HG03025 (cell line): ENCODE data around the gene HOXD10.

ENCODE experiments used
- ATAC-seq: cut with Tn5 transposase; IDR thresholded peaks from one replicate; pipeline ENCODE4 v1.9.1; 2021; ENCODE audit warnings: mild to moderate bottlenecking, moderate library complexity; ENCODE audit not compliant: unreplicated experiment, low FRiP score

Gene HOXD10

DNA sequence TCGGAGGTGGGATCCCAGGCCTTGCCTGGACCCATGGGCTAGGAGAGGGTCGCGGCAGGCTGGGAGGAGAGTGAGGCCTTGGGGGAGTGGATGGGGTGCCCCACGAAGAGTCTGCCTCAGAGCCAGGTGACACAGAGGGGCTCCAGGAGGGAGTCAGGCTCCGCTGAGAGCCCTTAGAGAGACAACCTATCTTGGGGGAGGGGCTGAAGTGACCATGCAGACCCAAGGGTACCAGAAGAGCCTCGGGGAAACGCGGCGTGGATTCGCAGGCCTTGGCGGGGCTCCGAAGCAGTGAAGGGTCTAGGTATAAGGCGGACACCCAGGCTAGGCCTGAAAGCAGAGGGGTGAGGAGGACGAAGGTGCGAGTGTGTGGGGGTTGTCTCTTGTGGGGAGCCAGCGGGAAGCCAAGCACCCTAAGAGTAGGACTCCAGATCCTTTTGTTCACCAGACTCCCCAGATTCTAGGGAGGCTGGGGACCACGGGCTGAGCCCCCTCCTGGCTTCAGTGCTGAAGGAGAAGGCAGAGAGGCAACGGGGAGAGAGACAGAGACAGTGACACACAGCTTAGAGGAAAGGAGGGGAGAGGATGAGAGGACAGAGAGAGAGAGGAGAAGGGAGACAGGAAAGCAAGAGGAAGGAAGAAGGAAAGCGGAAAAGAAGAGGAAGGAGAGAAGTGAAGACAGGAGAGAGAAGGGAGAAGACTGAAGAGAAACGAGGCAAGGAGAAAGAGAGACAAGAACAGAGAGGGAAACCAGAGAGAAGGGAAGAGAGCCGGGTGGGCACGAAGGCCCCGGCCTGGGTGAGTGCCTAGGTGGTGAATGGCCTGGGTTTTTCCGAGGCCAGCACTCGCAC is 10.6 kb upstream of the HOXD10 start:
- no peak for ATAC-seq

DNA sequence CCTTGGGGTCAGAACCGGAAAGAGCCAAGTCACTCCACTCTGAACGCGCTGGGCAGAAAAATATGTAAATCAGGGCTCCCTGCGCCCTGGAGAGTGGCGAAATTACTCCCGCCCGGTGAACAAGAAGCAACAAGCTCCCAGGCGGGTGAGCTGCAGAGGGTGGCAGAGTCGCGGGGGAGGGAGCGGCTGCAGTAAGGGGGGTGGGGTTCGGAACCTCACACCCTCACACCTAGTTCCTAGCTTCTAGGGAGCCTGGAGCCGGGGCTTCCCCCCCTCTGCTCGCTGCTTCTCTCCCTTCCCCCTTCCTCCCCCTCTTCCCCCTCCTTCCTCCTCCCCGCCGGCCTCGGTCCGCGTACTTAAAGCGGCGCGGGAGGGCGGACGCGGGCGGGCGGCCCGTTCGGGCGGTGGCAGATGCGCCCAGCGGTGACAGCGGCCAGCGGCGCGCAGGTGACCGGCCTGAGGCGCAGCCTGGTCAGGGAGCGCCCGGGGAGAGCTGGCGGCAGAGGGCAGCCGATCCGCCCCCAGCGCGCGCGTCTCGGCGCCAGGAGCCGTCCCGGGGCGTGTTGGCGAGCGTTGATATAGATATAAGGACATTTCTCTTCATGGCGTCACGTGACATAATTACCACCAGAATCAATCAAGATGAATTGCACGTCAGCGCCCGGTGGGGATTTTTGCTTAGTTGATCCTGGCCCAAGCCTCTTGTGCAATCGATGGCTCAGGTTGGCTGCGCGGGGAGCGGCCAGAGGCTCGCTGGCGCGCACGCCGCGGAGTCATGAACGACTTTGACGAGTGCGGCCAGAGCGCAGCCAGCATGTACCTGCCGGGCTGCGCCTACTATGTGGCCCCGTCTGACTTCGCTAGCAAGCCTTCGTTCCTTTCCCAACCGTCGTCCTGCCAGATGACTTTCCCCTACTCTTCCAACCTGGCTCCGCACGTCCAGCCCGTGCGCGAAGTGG is 9.7 kb upstream of the HOXD10 start, which contains the start of gene HOXD11:
HOXD11 (plus strand) TSS at position 700 of the 959 bp plus-strand sequence; CDS start at position 776, 76 bp downstream.
- ATAC-seq = no peak

DNA sequence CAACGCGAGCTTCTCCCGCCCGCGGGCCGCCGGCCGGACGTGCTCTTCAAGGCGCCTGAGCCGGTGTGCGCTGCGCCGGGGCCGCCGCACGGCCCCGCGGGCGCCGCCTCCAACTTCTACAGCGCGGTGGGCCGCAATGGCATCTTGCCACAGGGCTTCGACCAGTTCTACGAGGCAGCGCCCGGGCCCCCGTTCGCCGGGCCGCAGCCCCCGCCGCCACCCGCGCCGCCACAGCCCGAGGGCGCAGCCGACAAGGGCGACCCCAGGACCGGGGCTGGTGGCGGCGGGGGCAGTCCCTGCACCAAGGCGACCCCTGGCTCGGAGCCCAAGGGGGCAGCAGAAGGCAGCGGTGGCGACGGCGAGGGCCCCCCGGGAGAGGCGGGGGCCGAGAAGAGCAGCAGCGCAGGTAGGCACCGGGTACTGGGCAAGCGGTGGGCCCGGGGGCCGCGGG is 8.8 kb upstream of the HOXD10 start:
- ATAC-seq = no peak

DNA sequence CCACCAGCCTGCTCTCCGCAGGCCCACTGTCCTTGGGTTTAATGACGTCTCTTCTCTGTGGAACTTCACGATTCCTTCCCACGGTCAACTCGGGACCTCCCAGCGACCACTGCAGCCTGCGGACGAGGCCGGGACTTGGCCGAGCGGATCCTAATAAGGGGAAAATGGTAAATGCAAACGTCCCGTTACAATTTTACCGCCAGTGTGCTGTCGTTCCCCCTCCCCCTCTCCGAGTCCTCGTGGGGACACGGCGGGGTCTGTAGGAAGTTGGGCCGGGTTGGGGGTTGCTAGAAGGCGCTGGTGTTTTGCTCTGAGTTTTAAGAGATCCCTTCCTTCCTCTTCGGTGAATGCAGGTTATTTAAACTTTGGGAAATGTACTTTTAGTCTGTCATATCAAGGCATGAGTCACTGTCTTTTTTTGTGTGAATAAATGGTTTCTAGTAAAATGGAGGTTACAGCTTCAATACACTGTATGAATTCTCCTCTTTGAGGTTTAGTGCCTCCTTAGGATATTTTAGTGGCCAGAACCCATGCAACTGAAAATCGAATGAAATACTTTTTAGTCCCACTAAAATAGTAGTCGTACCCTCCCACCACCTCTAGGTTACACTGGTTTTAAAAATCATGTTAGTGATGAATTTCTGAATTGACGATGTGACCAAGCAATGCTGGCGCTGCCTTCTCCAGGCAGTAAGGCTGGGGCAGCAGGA is 7.2 kb upstream of the HOXD10 start:
- no peak for ATAC-seq

DNA sequence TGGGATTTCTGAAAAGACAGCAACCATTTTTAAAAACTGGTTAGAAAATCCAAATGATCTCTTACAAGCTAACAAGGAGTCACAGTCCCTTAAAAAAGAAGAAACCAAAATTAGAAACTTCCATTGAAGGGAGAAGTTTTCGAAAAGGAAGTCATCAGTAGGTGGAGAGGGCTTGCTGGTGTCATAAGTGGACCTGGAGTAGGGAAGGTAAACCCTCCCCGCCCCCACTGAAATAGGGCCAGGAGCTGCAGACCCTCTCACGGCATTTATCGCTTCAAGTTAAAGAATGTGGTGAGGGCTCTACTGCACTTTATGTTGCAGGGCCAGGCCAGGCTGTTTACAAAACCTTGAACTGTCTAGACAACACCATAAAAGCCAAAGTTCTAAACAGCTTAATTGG is 6.6 kb upstream of the HOXD10 start:
- ATAC-seq = no peak

DNA sequence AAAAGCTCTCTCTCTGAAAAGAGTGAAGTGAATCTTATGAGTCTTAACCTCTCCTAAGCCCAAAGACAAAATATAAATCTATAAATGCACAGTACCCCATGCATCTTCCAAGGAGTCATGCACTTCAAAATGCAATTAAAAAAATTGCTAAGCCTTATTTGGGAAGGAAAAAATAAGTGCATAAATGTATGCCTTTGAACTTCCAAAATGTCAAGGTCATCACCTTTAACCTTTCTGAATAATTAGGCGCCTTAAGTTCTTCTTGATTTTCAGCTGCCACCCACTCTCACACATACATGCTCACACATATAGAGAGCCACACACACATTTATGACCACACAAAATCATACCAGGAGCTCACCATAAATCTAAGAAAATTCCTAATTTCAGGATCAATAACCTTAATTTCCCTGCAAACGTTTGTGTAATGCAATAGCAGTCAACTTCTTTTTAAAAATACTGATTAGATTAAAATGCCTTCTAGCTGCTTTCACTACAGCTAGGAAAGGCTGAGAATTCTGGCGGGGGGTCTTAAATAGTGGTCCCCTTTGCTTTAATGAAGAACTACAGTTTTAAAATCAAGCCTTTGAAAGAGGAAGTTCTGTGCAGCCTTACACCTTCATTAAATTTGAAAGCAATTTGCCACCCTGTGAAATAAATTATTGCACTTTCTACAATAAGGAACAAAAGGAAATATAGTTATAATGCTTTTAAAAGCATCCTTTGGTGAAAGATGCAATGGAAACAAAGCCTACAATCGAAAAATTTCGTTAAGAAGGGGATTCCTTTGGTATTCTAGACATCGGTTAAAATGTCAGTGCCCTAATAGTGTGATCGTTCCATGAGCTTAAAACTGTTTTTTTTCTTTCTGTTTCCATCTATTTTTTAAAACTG is 5.9 kb upstream of the HOXD10 start:
- ATAC-seq = no peak

DNA sequence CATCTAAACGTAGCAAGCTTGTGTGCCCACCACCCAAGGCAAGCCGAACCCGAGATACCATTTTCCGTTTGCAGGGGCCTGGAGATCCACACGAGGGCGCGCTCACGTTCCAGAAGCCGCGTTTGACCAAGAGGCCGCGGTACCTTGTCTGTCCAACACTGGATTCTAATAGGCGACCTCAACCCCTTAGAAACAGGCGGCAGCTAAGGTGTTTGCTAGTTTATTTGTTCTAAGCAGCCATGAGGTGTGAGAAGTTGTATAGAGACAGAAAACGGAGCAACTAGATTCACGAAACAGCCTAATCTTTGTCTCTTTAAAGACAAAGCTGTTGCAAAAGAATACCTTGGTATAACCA is 5.3 kb upstream of the HOXD10 start:
- ATAC-seq = no peak

DNA sequence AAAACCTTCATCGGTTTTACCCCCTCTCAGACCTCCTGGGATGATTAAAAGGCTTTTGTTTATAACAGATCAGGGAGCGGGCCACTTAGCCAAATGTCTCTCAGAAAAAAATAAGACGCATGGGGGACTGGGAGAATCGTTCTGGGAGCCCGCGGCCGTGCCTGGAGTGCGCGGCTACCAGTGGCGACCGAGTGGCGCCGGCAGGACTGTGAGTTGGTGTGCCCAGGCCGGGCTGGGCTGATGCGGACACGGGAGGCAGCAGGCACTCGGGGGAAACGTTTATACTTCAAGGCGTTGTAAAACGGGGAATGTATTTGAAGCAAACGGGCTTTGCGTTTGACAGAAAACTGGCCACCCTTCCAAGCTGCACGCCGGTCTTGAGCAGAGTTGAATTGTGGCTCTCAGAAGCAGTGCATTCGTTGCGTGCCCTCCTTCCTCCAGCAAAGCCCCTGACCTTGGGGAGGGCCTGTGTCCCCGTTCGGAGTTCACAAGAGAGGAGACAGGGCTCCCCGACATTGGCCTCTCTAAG is 4.7 kb upstream of the HOXD10 start:
- ATAC-seq = no peak

DNA sequence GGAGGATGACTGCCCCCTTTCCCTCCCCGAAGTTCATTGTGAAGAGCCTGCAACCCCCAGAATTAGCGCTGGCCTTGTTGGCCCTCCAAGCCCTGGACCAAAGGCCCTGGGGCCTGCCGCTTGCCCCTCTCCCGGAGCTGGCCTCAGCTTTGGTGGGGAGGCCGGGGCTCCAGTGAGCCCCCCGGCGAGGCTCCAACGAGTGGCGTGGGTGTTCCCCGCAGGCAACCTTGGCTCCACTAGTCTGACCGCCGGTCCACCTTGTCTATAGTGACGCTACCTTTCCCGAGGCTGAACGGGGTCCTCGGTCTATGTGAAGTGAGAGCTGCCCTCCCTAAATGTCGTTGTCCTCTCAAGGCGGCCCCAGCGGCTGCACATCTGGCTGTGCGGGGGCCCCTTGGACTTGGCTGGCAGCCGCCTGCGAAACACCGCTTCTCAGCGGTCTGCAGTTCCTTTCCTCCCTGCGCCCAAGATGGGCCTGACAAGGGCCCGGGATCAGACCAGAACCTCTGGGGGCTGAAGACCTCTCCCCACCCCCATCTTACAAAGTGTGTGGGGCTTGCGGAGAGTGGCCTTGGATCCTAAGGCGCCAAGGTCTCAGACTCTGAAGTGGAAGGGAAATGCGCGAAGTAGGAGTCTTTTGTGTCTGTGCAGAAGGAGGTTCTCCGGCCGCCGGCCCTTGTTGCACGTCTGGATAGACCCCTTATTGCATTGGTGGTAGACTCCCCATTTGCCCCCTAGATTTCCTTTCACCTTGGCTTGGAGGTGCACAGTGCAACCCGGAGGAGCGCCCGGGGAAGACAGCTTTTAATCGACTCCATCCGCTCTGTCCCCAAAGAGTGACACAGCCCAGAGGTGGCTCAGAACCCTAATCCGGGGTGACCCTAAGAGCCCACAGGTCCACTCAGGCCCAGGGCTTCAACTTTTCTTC is 3.9 kb upstream of the HOXD10 start:
- no peak for ATAC-seq

DNA sequence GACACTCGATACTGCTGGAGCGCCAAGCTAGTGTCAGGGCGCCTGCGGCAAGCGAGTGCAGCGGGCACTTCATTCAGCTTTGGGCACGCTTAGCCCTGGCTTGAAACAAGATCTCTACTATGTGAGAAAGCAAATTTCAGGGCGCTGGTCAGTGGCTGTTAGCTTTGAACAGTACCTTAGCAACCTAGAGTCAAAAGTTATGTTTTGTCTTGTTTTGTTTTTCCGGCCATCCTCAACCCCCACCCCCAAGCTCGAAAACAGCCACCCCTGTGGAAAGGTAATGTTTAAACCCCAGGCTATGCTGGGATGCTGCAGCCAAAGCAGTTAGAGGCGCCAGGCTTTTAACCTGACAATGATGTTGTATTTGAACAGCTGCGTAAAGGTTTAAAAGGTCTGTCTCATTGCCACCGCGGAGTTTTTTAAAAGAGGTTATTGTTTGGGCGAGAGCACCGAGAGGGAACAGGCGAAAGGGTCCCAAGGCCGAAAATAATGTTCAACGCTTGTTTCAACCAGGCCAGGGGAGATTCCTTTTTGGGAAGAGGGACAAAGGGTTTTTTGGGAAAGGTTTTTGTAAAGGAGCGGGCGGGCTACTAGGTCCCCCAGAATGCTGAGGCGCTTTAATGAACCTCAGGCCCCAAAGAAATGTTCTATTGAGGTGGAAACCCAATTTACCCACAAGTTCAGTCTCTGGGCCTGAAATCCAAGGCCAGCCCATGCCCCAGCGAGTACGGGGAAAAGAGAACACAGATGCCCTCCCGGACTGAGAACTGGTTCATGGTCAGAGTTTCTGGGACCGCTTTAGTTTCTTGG is 2.3 kb upstream of the HOXD10 start:
- ATAC-seq = no peak

DNA sequence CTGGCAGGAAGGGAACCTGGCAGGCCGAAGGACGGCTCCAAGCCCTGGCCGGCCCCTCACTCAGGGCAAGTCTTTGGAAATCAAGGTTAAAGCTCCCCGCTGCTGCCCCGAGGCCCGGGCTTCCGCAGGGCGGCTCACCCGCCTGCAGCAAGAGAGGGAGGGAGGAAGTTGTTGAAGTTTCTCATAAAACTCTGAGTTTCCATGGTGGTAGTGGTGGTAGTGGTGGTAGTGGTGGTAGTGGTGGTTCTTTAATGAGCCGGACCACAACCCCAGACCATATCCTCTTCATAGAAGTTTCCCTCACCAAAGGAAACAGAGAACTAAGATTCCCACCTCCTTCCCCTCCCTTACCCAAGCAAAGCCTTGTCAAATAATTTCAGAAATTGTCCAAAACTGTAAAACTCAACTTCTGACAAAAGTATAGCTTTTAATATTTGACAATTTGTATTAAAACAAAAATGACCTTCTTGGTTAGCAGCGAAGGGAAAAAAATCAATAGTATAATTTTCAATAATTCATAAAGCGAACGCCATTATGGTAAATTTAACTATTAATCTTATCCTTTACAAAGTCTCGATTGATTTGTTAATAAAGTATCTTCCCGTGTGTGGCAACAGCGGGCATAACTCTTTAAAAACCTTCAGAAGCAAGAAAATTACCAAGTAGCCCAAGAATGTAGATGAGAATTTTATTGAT is 1.5 kb upstream of the HOXD10 start:
- no peak for ATAC-seq

DNA sequence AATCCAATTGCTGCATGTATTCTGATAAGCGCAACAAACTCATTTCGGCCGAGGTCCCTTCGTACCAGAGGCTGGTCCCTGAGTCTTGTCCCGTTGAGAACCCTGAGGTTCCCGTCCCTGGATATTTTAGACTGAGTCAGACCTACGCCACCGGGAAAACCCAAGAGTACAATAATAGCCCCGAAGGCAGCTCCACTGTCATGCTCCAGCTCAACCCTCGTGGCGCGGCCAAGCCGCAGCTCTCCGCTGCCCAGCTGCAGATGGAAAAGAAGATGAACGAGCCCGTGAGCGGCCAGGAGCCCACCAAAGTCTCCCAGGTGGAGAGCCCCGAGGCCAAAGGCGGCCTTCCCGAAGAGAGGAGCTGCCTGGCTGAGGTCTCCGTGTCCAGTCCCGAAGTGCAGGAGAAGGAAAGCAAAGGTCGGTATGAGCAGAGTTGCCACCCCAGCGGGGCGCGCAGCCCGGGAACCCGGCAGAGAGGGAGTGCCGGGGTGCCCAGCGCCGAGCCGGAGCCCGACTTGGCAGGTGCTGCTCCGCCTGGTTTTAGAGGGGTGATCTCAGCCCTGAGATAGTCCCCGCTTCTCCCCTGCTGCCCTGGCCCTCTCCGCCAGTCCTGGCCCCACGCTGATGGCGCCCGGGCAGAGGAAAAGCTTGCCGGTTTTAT is 714 bp downstream of the HOXD10 start:
- ATAC-seq = no peak

DNA sequence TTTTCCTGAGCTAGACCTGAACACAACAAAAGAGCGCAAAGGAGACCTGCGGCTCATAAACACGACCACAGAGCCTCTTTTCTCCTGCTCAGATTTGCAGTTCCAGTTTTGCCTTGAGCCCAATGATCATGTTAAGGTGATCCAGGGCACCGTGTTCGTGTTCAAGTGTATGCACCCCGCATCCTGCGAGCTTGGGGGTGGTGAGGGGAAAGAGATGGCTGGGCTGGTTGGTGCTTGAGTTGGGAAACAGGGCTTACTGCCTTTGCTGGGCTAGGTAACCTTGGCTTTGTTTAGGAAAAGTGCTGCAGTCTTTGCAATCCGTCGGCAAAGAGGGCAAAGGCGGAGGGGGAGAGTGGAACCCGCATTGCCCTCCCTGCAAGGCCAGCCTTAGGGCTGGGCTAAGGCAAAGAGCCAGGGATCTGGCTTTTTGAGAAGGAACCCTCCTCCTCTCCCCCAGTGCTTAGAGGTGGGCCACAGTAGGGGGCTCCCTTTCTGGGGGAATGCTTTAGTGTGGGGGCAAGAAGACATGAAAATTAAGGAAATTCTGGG is 1.3 kb downstream of the HOXD10 start:
- no peak for ATAC-seq

DNA sequence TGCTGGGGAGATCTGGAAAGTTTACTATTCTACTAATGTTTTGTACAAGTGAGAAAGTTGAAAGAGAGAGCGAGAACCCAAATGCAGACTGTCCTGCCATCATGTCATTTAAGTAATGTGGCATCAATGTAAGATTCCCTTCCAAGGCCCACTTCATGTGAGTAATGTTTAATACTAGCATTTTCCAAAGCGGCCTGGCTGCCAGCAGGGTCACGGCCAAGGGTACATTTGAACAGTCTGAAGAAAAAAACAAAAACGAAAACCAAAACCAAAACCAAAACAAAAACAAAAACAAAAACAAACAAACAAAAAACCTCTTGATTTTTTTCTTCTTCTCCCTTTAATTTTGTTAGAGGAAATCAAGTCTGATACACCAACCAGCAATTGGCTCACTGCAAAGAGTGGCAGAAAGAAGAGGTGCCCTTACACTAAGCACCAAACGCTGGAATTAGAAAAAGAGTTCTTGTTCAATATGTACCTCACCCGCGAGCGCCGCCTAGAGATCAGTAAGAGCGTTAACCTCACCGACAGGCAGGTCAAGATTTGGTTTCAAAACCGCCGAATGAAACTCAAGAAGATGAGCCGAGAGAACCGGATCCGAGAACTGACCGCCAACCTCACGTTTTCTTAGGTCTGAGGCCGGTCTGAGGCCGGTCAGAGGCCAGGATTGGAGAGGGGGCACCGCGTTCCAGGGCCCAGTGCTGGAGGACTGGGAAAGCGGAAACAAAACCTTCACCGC is 2.2 kb downstream of the HOXD10 start:
- ATAC-seq = no peak

DNA sequence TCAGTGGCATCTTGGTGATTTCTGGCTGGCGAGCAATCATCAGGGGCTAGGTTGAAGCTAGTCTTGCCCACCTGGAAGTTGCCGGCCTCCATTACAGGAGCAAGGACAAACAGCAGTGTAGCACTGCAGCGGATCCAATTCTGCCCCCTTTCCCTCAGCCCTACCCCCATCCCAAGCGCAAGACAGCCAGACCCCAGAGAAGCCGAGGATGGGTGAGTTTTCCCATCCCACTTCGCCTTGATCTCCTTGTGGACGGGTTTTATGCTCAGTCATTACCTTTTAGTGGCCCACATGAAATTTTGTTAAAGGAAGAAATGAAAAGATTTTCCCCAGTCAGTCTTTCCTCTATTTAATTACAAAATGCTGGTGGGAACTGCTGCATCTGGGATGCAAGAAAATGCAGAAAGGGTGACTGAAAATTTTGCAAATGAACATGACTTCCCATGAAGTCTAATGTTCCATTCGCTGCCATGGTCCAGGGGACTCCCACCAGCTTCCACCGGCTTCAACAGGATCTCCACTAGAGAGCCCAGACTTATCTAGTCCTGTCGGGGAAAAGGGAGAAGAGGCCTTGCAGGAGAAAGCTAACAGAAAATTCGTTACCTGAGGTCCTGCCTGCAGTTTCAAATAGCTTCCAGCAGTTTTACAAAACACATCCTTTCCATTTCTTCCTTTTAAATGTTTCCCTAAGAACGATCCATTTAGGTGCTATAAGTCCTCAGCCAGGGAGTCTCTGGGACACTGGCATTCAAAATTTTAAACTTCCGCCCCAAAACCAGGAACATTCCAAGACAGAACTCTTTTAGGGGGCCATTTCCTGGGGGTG is 4.0 kb downstream of the HOXD10 start:
- ATAC-seq = no peak
